ENCODE results near the gene IGFN1.

The IGFN1 gene

GRCh38 chr1:201266774-201267173 is 76.2 kb downstream of the IGFN1 start:
- no peak for DNase-seq

DNA sequence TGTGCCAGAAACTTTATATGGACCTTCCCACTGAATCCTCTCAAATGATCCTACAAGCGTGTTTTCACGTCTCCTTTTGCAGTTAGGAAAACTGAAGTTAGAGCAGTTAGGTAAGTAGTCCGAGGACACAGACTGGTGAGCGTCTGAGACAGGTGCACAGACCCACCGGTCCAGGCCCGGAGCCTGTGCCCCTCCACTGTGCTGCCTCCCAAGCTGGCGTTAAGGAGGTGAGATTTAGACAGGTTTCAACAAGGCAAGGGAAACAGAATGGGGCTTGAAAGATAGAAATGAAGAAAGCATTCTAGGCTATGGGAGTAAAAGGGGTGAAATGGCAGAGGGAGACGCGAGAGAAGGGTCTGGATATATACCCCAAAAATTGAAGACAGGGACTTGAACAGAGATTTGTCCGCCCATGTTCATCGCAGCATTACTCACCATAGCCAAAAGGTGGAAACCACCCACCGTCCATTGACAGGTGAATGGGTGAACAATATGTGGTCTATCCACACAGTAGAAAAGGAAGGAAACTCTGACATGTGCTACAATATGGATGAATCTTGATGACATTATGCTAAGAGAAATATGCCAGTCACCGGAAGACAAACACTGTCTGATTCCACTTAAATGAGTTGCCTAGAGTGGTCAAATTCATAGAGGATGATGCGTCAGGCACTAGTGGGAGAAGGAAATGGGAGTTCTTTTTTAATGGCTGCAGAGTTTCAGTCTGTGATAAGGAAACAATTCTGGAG is 77.0 kb downstream of the IGFN1 start:
- no peak for DNase-seq

- no peak for DNase-seq
Measured at GRCh38 chr1:201268604-201269151, 78.1 kb downstream of the IGFN1 start.

DNA sequence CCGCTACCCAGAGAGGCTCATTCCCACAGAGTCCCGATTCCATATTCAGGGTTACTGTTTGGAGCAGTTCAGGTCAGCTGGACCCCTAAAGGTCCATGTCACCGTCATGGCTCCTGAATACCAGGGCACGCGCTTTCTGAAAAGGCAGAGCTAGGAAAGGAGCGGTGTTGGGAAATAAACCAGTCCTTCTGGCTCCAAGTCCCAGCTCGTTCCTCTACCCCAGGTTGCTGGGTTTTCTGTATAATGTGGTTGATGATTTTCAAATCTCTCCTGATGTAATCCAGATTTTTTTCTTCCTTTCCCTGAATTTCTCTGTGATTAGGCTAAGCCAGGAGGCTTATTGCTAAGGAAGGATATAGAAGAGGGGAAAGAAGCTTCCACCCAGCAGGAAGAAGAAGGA is 78.7 kb downstream of the IGFN1 start:
- no peak for DNase-seq

- DNase-seq: no peak
Measured at GRCh38 chr1:201269900-201270410, 79.3 kb downstream of the IGFN1 start.

GRCh38 chr1:201270616-201271390 is 80.2 kb downstream of the IGFN1 start:
- no peak for DNase-seq

- DNase-seq: no peak
Measured at GRCh38 chr1:201272799-201273198, 82.2 kb downstream of the IGFN1 start.

DNA sequence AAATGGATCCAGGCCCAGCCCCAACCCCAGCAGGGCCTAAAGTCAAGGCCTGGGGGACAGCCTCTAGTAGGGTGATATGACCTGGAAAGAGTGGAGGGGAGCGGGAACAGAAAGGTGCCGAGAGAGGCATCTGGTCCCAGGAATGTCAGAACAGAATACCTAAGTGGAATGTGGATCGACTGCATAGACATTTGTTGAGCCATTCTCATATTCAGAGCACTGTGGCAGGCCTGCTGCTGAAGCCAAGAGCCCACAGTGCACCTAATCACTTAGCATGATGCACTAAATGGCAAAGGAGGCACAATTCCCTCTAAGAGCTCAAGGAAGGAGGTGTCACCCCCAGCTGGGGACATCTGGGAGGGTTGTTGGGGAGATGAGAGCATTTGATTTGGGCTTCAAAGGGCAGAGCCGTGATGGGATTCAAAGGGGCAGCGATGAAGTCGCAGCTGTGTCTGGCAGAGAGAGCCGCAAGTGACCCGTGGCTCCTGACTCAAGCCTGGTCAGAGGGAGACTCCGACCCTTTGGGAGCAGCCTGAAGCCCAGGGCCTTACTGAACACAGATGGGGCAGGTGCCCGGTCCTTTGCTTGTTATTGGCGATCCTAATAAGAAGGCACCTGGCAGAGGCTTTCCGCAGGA is 84.1 kb downstream of the IGFN1 start:
- DNase-seq: no peak

DNA sequence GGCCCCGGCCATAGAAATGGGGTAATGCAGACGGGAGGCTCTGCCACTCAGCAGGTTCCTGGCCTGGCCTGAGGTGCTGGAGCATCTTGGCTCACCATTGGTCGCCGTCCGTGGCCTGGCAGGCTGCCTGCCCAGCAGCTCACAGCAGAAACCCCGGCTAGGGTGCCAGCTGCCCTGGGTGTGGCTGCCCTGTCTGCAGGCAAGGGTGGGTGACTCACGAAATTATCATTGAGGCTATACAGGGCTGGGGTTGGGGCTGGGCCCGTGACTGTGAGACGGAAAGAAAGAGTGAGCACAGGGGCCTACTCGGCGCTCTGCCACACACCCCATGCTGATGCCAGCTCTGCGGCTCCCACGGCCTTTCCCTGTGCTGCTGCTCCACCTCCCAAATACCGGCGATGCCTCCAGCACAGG is 84.6 kb downstream of the IGFN1 start:
- DNase-seq: peak in 1 of 14 donors; percentile 38

DNA sequence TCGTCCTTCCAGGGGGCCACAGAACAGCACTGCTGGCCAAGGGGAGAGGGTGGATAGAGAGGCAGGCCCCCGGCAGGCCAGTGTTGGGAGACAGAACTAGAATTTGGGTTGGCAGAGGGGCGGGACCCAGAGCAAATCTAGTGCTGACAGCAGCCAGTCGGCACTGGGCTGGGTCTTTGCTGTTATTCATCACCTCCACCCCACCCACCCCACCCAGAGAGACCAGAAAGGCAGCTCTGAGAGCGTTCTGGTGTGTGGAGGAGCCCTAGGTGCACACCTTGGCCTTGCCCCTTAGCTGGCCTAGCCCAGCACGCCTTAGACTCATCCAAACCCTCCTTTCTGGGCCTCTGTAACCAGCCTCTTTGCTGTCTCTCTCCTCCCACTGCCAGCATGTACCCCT is 86.3 kb downstream of the IGFN1 start:
- no peak for DNase-seq

GRCh38 chr1:201277441-201277840 is 86.8 kb downstream of the IGFN1 start:
- no peak for DNase-seq

Measured in C1 segment of cervical spinal cord (tissue), 14 donors.